NOMO-1 treated with DMSO at 0.1 percent for 48 hours (cell line): ENCODE data around the gene ZNF101.
"Not testable (repeated sequence)": the region's sequence is repeated elsewhere in the genome, so short reads cannot be mapped to it uniquely, and the experiment has no call there.

Source experiments
- DNase-seq: peaks from one replicate; lab custom pipeline; 2025; ENCODE audit not compliant: unreplicated experiment; lab: John Stamatoyannopoulos, UW

ZNF101 gene

GRCh38 chr19:19659646-19660245 is 8.9 kb upstream of the ZNF101 start:
- no peak for DNase-seq

- DNase-seq: no peak
Observed at GRCh38 chr19:19661141-19661674, 7.4 kb upstream of the ZNF101 start.

GRCh38 chr19:19661675-19662251 is 6.9 kb upstream of the ZNF101 start:
- peak; percentile 94 for DNase-seq

GRCh38 chr19:19662344-19662743 is 6.3 kb upstream of the ZNF101 start:
- DNase-seq: no peak

- DNase-seq: peak; percentile 40
Observed at GRCh38 chr19:19662871-19663255, 5.8 kb upstream of the ZNF101 start.

GRCh38 chr19:19663256-19664120 is 5.2 kb upstream of the ZNF101 start, which contains the start of gene ATP13A1:
ATP13A1 (minus strand) TSS chr19:19663676; CDS start chr19:19663666, 10 bp downstream.
- DNase-seq: peak; percentile 97

DNA sequence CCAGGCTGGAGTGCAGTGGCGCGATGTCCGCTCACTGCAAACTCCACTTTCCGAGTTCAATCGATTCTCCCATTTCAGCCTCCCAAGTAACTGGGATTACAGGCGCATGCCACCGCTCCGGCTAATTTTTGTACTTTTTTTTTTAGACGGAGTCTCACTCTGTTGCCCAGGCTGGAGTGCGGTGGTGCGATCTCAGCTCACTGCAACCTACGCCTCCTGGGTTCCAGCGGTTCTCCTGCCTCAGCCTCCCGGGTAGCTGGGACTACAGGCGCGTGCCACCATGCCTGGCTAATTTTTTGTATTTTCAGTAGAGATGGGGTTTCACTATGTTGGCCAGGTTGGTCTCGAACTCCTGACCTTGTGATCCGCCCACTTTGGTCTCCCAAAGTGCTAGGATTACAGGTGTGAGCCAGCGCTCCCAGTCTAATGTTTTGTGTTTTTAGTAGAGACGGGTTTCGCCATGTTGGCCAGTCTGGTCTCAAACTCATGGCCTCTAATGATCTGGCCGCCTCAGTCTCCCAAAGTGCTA is 3.2 kb upstream of the ZNF101 start:
- not testable (repeated sequence) for DNase-seq

DNA sequence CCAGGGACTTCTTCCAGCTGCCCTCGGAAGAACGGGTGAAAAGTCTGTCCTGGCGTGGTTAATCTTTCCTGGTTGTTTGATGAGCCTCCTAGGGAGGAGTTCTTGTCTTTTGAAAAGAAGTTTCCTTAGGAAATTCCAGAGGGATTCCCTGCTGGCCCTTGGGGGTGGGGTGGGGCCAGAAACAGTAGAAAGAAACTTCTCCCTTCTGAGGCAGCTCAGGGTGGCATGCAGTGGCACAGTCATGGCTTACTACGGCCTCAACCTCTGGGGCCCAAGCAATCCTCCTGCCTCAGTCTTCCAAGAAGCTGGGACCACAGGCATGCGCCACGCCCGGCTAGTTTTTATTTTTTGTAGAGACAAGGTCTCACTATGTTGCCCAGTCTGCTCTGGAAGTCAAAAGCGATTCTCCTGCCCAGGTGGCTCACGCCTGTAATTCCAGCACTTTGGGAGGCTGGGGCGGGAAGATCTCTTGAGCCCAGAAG is 1.5 kb downstream of the ZNF101 start:
- no peak for DNase-seq

DNA sequence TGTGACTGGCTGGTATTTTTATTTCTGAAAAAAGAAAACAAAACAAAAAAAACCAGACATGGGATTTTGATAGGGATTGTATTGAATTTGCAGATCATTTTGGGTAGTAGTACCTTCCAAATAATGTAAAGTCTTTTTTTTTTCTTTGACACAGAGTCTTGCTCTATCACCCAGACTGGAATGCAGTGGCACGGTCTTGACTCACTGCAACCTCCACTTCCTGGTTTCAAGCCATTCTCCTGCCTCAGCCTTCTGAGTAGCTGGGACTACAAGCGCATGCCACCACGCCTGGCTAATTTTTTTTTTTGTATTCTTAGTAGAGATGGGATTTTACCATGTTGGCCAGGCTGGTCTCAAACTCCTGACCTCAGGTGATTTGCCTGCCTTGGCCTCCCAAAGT is 4.2 kb downstream of the ZNF101 start:
- DNase-seq: no peak

DNA sequence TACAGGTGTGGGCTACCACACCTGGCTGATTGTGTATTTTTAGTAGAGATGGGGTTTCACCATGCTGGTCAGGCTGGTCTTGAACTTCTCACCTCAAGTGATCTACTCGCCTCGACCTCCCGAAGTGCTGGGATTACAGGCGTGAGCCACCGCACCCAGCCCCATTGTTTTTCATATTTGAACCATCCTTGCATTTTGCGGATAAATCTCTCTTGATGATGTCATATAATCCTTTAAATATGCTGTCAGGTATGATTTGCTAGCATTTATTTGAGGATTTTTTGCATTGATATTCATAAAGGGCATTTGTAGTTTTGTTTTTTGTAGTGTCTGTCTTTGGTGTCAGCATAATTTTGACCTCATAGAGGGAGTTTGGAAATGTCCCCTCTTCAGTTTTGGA is 5.7 kb downstream of the ZNF101 start:
- DNase-seq: no peak

DNA sequence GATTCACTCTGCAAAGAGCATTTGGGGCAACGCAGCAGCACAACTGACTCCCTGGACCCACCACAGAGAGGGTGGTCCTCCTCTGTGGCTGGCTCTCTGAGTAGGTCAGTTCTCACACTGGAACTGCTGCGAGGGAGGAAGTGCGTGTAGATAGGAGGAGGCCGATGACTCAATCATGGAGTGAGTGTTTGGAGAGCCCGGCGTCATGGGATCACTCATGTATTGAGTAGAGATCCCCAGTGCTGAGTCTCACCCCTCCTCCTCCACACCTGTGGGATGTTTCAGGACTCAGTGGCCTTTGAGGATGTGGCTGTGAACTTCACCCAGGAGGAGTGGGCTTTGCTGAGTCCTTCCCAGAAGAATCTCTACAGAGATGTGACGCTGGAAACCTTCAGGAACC is 8.9 kb downstream of the ZNF101 start:
- DNase-seq: no peak

DNA sequence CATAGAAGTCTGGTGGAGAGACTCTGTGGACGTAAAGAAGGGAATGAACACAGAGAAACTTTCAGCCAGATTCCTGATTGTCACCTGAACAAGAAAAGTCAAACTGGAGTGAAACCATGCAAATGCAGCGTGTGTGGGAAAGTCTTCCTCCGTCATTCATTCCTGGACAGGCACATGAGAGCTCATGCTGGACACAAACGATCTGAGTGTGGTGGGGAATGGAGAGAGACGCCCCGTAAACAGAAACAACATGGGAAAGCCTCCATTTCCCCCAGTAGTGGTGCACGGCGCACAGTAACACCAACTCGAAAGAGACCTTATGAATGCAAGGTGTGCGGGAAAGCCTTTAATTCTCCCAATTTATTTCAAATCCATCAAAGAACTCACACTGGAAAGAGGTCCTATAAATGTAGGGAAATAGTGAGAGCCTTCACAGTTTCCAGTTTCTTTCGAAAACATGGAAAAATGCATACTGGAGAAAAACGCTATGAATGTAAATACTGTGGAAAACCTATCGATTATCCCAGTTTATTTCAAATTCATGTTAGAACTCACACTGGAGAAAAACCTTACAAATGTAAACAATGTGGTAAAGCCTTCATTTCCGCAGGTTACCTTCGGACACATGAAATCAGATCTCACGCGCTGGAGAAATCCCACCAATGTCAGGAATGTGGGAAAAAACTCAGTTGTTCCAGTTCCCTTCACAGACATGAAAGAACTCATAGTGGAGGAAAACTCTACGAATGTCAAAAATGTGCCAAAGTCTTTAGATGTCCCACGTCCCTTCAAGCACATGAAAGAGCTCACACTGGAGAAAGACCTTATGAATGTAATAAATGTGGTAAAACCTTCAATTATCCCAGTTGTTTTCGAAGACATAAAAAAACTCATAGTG is 10.8 kb downstream of the ZNF101 start:
- no peak for DNase-seq

DNA sequence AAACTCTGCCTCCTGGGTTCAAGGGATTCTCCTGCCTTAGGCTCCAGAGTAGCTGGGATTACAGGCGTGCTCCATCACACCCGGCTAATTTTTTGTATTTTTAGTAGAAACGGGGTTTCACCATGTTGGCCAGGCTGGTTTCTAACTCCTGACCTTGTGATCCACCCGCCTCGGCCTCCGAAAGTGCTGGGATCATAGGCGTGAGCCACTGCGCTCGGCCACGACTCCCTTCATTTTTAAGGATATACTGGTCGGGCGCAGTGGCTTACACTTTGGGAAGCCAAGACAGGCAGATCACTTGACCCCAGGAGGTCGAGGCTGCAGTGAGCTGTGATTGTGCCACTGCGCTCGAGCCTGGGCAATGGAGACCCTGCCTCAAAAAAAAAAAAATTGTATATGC is 17.5 kb downstream of the ZNF101 start:
- DNase-seq: not testable (repeated sequence)

DNA sequence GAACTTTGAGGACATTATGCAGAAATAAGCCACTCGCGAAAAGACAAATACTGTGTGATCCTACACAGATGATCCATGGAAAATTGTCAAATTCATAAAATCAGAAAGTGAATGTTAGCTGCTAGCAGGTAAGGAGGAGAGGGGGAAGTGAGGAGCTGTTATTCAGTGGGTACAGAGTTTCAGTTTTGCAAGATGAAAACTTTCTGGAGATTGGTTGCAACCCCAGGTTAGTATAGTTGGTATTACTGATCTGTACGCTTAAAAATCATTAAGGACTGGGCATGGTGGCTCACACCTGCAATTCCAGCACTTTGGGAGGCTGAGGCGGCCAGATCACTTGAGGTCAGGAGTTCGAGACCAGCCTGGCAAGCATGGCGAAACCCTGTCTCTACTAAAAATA is 17.9 kb downstream of the ZNF101 start:
- no peak for DNase-seq

- peak; percentile 2 for DNase-seq
Observed at GRCh38 chr19:19687090-19687489, 18.5 kb downstream of the ZNF101 start.

GRCh38 chr19:19689023-19689422 is 20.4 kb downstream of the ZNF101 start:
- DNase-seq: peak; percentile 10

DNA sequence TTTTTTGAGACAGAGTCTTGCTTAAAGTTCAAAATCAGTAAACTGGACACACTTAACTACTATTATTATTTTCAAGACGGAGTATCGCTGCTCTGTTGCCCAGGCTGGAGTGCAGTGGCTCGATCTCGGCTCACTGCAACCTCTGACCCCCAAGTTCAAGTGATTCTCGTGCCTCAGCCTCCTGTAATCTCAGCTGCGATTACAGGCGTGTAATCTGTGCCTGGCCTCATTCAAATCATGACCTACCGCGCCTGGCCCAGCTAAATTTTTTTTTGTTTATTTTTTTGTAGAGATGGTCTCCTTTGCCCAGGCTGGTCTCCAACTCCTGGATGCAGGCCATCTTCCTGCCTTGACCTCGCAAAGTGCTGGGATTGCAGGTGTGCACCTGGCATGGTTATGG is 23.0 kb downstream of the ZNF101 start:
- DNase-seq: no peak

DNA sequence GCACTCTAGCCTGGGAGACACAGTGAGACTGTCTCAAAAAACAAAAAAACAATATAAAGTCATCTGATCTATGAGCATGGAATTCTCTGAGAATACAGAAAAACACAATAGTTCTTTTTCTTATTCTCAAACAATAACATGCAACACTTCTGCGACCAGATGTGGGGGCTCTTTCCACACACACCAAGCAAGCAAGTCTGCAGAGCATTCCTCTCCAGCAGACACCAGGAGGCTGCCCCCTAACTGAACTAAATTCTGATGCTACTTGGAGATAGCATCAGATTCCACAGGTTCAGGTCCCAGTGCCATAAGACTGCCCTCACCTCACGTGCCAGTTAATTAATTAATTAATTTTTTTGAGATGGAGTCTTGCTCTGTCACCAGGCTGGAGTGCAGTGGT is 27.7 kb downstream of the ZNF101 start:
- no peak for DNase-seq

DNA sequence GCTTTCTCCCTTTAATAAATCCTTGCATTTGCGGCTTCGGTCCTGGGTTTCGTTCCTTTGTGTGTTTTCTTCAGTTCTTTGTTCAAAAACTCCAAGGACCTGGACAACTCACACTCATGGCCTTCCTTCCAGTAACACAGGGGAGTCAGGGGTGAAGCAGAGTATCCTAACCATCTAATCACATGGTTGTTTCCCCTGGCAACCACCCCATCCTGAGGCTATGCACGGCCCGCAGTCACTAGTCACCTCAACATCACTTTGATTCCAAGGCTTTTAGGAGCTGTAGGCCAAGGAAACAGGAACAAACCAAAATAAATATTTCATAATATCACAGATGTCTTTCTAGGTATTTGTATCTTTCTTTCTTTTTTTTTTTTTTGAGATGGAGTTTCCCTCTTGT is 28.9 kb downstream of the ZNF101 start:
- DNase-seq: no peak

DNA sequence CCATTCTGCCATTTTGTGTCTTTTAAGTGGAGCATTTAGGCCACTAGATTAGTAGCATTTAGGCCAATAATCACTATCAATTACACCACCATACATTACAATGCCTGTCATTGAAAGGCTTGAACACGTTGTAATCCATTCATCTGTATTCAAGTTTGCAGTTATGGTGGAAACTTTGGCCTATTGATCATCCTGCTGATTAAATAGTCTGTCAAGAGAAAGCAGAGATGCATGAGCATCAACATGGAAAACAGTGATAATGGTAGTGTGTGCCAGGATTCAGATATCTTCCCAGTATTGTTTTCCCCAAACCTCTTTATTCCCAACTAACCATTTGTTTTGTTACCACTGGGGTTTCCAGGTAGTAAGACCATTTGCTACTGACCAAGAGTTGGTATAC is 31.9 kb downstream of the ZNF101 start:
- not testable (repeated sequence) for DNase-seq
